Hematopoietic multipotent progenitor cell (in vitro differentiated cells): ENCODE results near the gene EIF2S1. TPM values are rescaled to one million over a fixed set of nuclear protein-coding genes. Genes with fewer than 3 reads are reported as not detected.
"Not testable (repeated sequence)": the region's sequence is repeated elsewhere in the genome, so short reads cannot be mapped to it uniquely, and the experiment has no call there.

Source experiments
- DNase-seq, 3 donors: peaks; one replicate each; pipeline ENCODE4 v3.0.0-alpha.2; 2011 to 2015; ENCODE audit warnings: low read depth in 2 of 3, low spot score in 2 of 3
- total RNA-seq: library from RNA; depleted of rRNA; stranded (reverse); fragments of >200 nt; gene quantifications from one replicate; pipeline ENCODE4 v1.2.3, GENCODE V29; 2012

EIF2S1 gene
- total RNA-seq, result 20.2 TPM

DNA sequence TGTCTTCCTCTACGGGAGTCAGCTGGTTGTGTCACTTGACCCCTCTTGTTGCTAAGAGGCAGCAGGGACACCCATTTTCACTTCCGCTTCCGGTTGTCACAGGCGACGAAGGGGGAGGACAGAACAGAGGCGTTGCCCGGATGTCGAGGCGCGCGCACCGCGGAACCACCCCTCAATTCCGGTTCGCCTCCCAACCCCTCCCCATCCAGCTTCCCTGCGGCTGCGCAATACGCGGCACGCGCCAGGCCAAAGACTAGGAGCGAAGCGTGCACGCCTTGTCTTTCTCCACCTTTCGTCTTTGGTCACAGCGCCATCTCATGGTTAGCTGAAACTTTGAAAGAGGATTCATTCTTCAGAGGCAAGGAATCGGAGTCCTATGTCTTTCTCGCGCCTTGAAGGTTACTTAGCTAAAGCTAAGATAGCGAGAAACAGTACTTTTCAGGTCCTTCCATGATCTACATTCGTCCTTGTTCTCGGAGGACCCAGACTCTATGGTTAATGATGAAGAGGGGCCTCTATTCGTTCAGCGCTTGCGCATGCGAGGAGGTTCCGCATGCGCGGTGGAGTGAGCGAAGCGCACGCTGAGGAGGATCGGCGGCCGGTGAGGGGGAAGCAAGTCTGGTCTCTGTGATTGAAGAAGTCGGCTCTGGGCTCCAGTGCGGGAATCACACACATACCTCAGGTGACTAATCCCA lies at the start of gene EIF2S1, which contains the start of gene ATP6V1D:
Gene EIF2S1, plus strand, starts transcription at position 554 of the 695 bp plus-strand sequence. CDS start 4,440 bp downstream, outside the sequence.
Gene ATP6V1D, minus strand, starts transcription at position 30 of the 695 bp plus-strand sequence. CDS start 106 bp downstream, outside the sequence.
- DNase-seq, result peak; percentile 98 to 100 (median 99)

GRCh38 chr14:67311868-67312267 lies 48.3 kb upstream of the EIF2S1 start:
- DNase-seq, result no peak

DNA sequence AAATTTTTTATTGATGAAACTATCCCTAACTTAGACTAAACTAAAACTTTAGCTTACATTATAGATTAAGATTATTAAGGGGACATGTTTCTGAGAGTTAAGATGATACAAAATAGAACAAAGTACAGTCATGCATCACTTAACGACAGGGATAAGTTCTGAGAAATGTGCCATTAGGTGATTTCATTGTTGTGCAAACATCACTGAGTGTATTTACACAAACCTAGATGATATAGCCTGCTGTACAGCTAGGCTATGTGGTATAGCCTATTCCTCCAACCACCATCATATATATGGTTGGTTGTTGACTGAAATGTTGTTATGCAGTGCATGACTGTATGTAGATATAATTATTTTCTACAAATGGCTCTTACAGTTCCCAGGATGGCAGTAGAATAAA lies 47.0 kb upstream of the EIF2S1 start:
- no peak for DNase-seq

DNA sequence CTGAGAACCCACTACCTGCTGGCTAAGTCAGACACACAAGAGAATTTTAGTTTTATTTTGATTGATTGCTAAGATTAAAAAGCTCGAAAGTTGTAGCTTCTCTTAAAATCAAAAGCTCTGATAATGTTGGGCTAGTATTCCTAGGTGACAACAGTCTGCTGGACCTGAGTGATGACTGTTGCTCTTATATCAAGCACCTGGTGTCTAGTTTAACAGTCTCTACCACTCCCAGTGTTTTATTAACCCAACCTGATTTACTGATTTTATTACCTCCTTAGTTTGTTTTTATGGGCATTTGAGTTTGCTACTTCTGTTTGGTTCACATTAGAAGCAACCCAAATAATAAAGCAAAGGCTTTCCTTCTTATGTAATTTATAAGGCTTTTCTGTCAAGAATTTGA lies 42.3 kb upstream of the EIF2S1 start:
- DNase-seq, result no peak

DNA sequence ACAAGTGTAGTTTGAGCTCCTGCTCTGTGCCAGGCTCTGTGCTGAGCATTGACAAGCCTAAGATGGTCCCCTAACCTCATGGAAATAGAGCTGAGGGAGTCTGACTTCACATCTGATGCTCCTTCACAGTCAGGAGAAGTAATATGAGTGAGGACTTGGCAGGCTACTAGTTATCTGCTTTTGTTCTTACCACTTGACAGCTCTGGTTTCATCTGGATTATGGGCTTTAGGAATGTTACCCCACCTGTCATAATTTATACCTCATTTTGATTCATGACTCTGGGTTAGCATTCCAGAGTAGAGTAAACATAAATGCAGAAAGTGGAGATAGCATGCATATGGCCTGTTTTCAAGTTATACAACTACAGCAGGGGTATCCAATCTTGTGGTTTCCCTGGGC lies 41.0 kb upstream of the EIF2S1 start:
- no peak for DNase-seq

DNA sequence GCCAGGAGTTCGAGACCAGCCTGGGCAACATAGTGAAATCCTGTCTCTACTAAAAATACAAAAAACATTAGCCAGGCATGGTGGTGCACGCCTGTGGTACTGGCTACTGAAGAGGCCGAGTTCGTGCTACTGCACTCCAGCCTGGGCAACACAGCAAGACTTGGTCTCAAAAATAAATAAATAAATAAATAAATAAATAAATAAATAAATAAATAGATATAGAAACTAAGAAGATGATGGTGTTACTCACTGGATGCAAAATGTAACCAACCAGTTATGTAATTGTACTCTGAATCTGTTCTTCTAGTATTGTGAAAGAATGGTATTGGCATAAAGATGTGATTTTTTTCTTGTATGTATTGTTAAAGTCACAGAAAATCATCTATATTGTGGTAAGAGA lies 30.5 kb upstream of the EIF2S1 start:
- DNase-seq, result not testable (repeated sequence)

DNA sequence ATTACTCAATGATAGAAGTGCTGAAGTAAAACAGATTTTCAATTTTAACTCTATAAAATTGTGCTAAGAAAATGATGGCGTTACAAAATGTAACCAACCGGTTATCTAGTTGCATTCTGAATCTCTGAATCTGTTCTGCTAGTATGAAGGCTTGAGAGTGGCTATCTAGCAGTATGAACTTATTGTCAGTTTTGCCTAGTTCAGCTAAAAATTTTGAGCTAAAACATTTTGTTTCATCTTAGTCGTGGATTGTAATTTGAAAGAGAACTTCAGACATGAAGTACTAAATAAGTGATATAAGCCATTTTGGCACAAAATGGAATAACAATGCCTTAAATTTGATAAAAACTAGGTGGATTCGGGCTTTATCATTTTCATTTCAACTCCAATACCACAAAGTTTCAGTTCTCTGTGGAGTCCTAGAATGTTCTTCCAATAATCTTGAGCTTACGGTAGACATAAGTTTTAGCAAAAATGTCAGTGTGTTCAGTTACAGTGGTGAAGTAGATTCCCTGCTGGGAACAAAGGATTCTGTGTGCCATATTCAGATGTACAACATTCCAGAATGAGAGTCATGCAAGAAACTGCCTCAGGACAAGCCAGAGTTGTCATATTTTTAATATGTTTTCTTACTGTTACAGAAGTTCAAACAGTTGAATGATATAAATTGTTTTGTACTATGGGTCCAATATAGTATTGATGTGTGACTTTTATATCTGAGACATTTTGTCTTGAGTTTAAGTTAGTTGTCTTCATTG lies 28.6 kb upstream of the EIF2S1 start:
- no peak for DNase-seq

GRCh38 chr14:67332468-67332867 lies 27.7 kb upstream of the EIF2S1 start:
- no peak for DNase-seq

DNA sequence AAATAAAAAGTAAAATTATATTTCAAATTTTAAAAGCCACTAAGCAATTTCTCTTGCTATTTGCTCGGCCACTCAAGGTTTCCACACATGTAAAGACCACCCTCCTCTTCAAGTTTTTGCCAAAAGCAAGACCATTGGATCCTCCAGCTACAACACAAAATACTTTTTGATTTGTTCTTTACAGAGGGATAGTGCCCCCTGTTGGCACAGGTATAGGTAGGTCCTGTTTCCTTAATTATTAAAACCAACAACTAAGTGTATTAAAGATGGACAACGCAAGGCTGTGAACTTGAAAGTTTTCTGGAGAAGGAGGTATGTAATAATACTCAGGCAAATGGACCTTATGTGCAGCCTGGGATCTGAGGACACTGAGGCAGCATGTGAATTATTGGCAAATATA lies 24.3 kb upstream of the EIF2S1 start:
- DNase-seq, result peak in 2 of 3 donors; percentile 24 to 47

GRCh38 chr14:67341231-67341630 lies 18.9 kb upstream of the EIF2S1 start:
- DNase-seq, result not testable (repeated sequence)

GRCh38 chr14:67343601-67344230 lies 16.4 kb upstream of the EIF2S1 start:
- no peak for DNase-seq

GRCh38 chr14:67345583-67345982 lies 14.5 kb upstream of the EIF2S1 start:
- DNase-seq, result no peak

GRCh38 chr14:67352055-67352454 lies 8.1 kb upstream of the EIF2S1 start:
- no peak for DNase-seq

- DNase-seq, result no peak
Measured at GRCh38 chr14:67357186-67357968, 2.8 kb upstream of the EIF2S1 start.

- no peak for DNase-seq
Measured at GRCh38 chr14:67357969-67358354, 2.2 kb upstream of the EIF2S1 start.

DNA sequence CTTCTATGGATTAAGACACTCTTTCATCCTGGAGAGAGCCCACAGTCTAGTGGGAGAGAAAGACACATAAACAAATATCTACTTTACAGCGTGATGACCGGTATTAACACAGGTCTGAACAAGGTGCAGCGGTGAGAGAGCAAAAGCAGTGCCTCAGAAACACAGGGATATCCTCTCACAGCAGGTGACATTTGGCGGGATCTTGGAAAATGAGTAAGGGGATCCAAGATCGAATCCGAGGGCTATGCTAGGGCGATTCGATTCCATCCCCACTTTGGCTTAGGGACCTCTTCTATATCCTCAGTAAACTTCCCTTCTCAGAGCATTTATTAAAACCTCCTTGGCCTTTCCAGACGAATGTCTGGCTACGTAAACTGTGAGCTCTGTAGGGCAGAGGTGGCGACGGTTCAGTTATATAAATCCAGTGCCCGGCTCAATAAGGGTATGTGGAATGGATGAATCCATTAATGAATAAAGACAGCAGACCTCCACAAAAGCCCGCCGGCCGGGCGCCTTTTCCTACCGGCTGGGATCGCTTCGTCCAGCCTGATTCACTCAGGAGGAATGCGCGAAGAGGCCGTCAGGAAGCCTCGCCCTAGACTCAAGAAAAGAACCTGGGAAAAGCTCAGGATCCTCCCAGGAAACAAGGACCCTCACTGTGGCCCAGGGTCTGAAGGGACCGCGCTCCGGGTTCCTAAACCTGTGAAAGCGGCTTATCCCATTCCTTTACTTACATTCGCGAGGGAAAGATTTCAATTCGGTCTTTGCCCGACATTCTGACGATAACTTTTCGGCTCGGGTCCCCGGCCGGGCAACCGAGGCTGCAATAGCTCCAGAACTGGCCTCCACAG lies 979 bp upstream of the EIF2S1 start:
- no peak for DNase-seq

- peak in 1 of 3 donors; percentile 14 for DNase-seq
Measured at GRCh38 chr14:67360470-67361206, 510 bp downstream of the EIF2S1 start.

DNA sequence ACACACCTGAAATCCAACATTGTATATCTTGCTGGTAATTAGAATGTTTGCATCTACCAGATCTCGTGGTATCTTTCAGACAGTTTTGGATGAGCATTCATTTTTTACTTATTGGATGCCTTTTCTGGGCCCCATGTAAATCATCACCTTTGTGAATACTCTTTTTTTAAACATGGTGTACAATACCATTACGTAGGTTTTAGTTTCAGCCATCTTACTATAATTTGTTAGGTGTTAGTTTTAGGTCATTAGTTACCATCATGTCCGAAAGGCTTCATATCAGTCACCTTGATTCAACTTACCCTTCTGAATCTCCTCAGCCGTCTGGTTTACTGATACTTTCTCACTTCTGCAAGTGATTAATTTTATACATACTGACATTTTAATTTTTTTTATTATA lies 5.3 kb downstream of the EIF2S1 start:
- no peak for DNase-seq

DNA sequence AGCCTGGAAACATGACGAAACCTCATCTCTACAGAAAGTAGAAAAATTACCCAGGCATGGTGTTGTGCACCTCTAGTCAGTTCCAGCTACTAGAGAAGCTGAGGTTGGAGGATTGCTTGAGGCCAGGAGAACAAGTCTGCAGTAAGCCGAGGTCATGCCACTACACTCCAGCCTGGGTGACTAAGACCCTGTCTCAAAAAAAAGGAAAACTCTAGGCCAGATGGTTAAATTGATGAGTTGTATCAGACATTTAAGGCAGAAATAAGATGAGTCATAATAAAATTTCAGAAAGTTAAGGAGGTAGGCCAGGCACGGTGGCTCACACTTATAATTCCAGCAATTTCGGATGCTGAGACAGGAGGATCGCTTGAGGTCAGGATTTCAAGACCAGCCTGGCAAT lies 10.7 kb downstream of the EIF2S1 start:
- no peak for DNase-seq
